ENCODE data around the gene HOXD8. TPM values are rescaled to one million over a fixed set of nuclear protein-coding genes. Genes with fewer than 3 reads are reported as not detected.
A peak's percentile ranks its signal among the peaks of the same experiment; 100 is the strongest.

Gene HOXD8
- total and polyA plus RNA-seq, 9 of the 15 experiments (the other 6 are each of a cell fraction or from before 2014, with no cell fraction given), result 0.04 to 0.15 TPM; not detected in 7

- Histone ChIP-seq H3K4me3 (no peak overlapping the region), H3K27ac (ENCODE audit: extremely low read depth, low read depth, low read length) (no peak overlapping the region), H3K36me3 (ENCODE audit: control insufficient read depth, insufficient read depth, low read length) (no peaks in the 10 kb centered on the region), H3K4me1 (replicated peaks in 1 of 2; ENCODE audit: control insufficient read depth in 2 of 2, insufficient read depth in 2 of 2, low read length in 2 of 2) (peaks cover 0 to 29% of the 10 kb centered on the region in 2 experiments; a peak in 2 of 5 replicates), H3K9me1 (ENCODE audit: control insufficient read depth, insufficient read depth, low read length) (no peaks in the 10 kb centered on the region), H3K79me2 (ENCODE audit: control insufficient read depth, insufficient read depth, low read length) (no peaks in the 10 kb centered on the region), H4K20me1 (replicated peaks; ENCODE audit: control insufficient read depth, insufficient read depth, low read length) (0 out of 2 replicates have a peak, but pooled peaks cover 8% of the 10 kb centered on the region), H3K27me3 (ENCODE audit: control insufficient read depth in 2 of 2, insufficient read depth in 2 of 2, low read length in 2 of 2) (peaks cover 59 to 69% of the 10 kb centered on the region in 2 experiments), H3K9ac (ENCODE audit: insufficient read depth in 1 of 2, low read depth in 2 of 2, low read length in 2 of 2) (no peak overlapping the region), H3K9me3 (replicated peaks; ENCODE audit: control insufficient read depth, insufficient read depth, low read depth, low read length) (no peaks in the 10 kb centered on the region), H3K4me2 (ENCODE audit: insufficient read depth, low read length) (no peak overlapping the region), H2AFZ (ENCODE audit: low read depth, low read length) (no peak overlapping the region)
- intact Hi-C loops (cut with micrococcal nuclease) (loop anchor here (1.0 to 5.0 kb wide), 5 partner anchors 328 to 1019 kb away; no protein-coding TSS in a partner anchor), in situ Hi-C loops (cut with MboI) (loop anchor here (5.0 to 25.0 kb wide), 4 partner anchors 510 to 1635 kb away; no protein-coding TSS in a partner anchor)
- WGBS (ENCODE audit: insufficient coverage, low coverage, missing lambda C conversion rate), result 36% methylated on average over 3 of the region's 4 CpGs
- DNase-seq (ENCODE audit: extremely low read depth in 1 of 4, low spot score in 3 of 4), result no peak
- ATAC-seq, result no peak
- ChIA-PET POLR2A (no interaction called here), CTCF (ENCODE audit: low intra/inter-chr PET ratio) (interaction anchor here (1.0 to 2.5 kb wide), 7 partner anchors 8 to 1034 kb away, joined by 3 to 31 read pairs (median 12); no protein-coding TSS in a partner anchor)
- no TSS peak for BruUV-seq (replicated peaks)
- TF ChIP-seq NCOA4 (IDR thresholded peaks at IDR 0.05; ENCODE audit: partially characterized antibody) (no peak), ZBTB49 (CRISPR knock-in tag; IDR thresholded peaks at IDR 0.05; ENCODE audit: borderline replicate concordance) (no peak), ZSCAN29 (IDR thresholded peaks at IDR 0.05) (no peak), GABPB2 (CRISPR knock-in tag; conservative IDR thresholded peaks at IDR 0.05) (no peak), BMI1 (IDR thresholded peaks at IDR 0.05; ENCODE audit: low read length) (no peak), CC2D1A (IDR thresholded peaks at IDR 0.05) (no peak), SIX5 (IDR thresholded peaks at IDR 0.05; ENCODE audit: borderline replicate concordance in 1 of 2, insufficient read depth in 1 of 2, low read depth in 1 of 2, low read length in 2 of 2) (no peak), HLTF (IDR thresholded peaks at IDR 0.05) (no peak), CBX8 (IDR thresholded peaks at IDR 0.05; ENCODE audit: borderline replicate concordance, extremely low read depth, low read depth, low read length, poor library complexity, severe bottlenecking) (peak; percentile 45), TOE1 (IDR thresholded peaks at IDR 0.05; ENCODE audit: borderline replicate concordance) (no peak), TOE1 (CRISPR knock-in tag; IDR thresholded peaks at IDR 0.05; ENCODE audit: borderline replicate concordance, low read depth) (no peak), CBX2 (IDR thresholded peaks at IDR 0.05; ENCODE audit: insufficient read depth, low read length, poor library complexity, severe bottlenecking) (peak; percentile 41)
- no peak for FAIRE-seq
Observed at GRCh38 chr2:176127774-176128072, 1.8 kb upstream of the HOXD8 start.

Measured in K562 (cell line).